ENCODE measurements around the gene PDE4B.
"Not testable (repeated sequence)": the region's sequence is repeated elsewhere in the genome, so short reads cannot be mapped to it uniquely, and the experiment has no call there.

PDE4B gene

GRCh38 chr1:66132324-66132723 lies 339.6 kb downstream of the PDE4B start:
- no peak for TF ChIP-seq CTCF (conservative IDR thresholded peaks at IDR 0.05)
- H3K27ac ChIP-seq: peak overlapping the region; percentile 30

DNA sequence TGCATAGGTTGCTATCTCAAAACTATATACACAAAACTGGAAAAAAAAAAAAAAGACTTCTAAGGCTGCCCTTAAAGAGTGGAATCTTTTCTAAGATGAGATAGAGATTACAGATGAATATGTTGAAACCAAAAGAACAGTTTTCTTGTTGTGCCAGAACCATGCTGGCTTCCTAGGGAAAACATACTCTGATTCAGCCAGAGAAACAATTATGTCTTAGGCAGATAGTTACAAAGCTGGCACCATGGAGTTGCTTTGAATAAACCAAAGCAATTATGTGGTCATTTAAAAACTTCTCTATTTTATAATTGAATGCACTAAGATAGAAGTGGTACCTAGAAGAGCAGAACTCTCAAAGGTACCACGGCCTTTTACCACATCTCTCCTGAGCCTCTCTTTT lies 341.3 kb downstream of the PDE4B start:
- H3K27ac ChIP-seq: no peak overlapping the region
- TF ChIP-seq CTCF (conservative IDR thresholded peaks at IDR 0.05): no peak

DNA sequence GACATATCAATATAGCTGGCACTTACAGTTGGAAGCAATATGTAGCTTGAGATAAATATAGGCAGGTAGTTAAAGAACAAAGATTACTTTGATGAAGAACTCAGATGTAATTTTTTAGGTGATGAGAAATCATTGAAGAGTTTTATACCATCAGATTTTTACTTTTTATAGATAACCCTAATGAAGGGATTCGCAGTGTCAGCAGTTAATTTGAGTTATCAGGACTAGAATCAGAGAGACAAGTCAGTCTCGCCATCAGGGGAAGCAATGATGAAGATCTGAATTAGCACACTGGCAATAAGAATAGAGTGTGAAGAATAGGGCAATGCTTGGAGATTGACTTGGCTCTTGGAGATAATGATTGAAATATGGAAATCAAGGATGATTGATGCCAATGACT lies 342.5 kb downstream of the PDE4B start:
- H3K27ac ChIP-seq: no peak overlapping the region
- TF ChIP-seq CTCF (conservative IDR thresholded peaks at IDR 0.05): no peak

- not testable (repeated sequence) for H3K27ac ChIP-seq
Observed at GRCh38 chr1:66136423-66136822, 343.7 kb downstream of the PDE4B start.

GRCh38 chr1:66137235-66137634 lies 344.5 kb downstream of the PDE4B start:
- TF ChIP-seq CTCF (conservative IDR thresholded peaks at IDR 0.05): no peak
- no peak overlapping the region for H3K27ac ChIP-seq

DNA sequence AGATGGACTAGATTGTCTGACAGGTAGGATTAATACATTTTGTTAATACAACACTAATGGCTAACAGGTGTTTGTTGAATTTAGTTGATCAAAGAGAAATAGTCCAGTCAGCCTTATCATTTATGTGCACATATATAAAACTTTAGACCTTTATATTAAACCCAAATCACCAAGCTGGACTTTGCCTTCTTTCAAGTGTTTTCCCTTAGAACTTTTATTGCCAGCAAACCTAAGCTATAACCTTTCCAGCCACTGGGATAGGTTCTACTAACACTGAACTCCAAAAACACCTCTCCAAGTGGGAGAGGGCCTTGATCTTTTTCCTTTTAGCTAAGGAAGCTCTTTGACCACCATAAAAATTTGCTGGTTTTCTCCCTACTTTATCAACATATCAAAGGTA lies 345.9 kb downstream of the PDE4B start:
- H3K27ac ChIP-seq: peak overlapping the region; percentile 83
- TF ChIP-seq CTCF (conservative IDR thresholded peaks at IDR 0.05): no peak

DNA sequence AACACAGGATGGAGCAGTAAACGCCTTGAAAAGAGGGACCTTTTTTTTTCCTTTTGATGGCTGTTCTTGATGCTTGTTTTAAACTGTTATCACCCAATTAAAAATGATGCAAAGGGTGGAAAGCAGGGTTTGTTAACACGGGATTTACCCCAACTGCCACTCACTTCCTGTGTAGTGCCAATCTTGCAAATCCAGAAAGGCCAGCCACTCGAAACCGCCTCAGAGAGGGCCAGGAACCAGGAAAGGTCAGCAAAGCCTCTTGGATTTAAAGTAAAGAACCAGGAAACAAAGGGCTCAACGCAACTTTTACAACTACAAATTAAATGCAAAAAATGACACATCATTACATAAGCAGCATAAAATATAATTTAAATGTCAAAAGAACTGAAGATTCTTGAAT lies 347.4 kb downstream of the PDE4B start:
- H3K27ac ChIP-seq: peak overlapping the region; percentile 83
- TF ChIP-seq CTCF (conservative IDR thresholded peaks at IDR 0.05): no peak

DNA sequence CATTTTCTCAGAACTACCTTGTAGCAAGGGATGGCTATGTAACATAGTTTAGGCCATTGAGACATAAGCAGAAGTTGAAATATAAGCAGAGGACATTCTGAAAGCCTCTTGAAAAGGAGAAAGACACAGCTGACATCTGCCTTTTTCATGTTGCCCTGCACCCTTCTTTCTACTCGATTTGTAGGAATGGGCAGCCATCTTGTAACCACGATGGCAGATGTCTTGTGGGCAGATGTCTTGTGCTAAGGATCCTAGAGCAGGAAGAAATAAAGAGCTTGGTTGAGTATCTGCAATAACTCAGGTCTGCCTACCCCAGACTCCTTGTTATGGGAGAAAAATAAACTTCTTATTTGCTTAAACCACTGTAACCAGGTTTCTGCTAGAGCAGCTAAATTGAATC lies 351.0 kb downstream of the PDE4B start:
- no peak for TF ChIP-seq CTCF (conservative IDR thresholded peaks at IDR 0.05)
- no peak overlapping the region for H3K27ac ChIP-seq

Data from VCaP (cell line).